ENCODE results near the gene AKNA. TPM values are rescaled to one million over a fixed set of nuclear protein-coding genes. Genes with fewer than 3 reads are reported as not detected.
A peak's percentile ranks its signal among the peaks of the same experiment; 100 is the strongest.

The AKNA gene, protein sequence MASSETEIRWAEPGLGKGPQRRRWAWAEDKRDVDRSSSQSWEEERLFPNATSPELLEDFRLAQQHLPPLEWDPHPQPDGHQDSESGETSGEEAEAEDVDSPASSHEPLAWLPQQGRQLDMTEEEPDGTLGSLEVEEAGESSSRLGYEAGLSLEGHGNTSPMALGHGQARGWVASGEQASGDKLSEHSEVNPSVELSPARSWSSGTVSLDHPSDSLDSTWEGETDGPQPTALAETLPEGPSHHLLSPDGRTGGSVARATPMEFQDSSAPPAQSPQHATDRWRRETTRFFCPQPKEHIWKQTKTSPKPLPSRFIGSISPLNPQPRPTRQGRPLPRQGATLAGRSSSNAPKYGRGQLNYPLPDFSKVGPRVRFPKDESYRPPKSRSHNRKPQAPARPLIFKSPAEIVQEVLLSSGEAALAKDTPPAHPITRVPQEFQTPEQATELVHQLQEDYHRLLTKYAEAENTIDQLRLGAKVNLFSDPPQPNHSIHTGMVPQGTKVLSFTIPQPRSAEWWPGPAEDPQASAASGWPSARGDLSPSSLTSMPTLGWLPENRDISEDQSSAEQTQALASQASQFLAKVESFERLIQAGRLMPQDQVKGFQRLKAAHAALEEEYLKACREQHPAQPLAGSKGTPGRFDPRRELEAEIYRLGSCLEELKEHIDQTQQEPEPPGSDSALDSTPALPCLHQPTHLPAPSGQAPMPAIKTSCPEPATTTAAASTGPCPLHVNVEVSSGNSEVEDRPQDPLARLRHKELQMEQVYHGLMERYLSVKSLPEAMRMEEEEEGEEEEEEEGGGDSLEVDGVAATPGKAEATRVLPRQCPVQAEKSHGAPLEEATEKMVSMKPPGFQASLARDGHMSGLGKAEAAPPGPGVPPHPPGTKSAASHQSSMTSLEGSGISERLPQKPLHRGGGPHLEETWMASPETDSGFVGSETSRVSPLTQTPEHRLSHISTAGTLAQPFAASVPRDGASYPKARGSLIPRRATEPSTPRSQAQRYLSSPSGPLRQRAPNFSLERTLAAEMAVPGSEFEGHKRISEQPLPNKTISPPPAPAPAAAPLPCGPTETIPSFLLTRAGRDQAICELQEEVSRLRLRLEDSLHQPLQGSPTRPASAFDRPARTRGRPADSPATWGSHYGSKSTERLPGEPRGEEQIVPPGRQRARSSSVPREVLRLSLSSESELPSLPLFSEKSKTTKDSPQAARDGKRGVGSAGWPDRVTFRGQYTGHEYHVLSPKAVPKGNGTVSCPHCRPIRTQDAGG (N-terminal part only)
- 7.8 and 22.0 TPM in 2 replicates for total RNA-seq

DNA sequence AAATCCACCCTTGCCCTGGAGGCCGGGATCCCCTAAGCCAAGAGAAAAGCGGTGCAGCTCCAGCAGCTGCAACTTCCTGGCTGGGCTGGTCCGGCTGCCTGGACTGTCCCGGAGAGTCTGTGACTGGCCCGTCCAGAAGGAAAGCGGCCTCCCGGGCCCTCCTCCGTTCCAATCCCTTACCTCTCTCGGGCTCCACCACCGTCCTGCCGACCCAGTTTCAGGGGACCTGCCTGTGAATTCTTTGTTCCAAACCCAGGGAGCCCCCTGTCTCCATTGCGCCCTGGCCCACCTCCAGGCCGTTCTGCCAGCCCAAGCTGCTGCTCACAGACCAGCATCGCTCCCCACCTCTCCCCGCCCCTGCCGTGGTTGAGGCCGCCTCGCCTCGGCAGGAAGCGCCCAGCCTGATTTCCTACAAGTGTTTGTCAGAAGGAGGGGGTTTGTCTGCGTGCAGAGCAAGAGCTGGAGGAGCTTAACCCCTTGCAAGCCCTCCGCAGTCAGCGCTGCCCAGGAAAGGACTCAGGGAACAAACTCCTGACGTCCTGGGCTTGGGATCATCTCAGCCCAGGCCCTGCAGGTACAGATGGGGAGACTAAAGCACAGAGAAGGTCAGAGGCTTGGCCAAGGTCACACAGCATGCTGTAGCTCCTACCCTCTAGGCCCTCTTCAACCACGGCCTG lies at the start of gene AKNA:
TSS of gene AKNA (minus strand) at position 303 of the 677 bp plus-strand sequence. CDS start 6,649 bp downstream, outside the sequence.
- peak; percentile 59 for DNase-seq (ENCODE audit: low read depth)

DNA sequence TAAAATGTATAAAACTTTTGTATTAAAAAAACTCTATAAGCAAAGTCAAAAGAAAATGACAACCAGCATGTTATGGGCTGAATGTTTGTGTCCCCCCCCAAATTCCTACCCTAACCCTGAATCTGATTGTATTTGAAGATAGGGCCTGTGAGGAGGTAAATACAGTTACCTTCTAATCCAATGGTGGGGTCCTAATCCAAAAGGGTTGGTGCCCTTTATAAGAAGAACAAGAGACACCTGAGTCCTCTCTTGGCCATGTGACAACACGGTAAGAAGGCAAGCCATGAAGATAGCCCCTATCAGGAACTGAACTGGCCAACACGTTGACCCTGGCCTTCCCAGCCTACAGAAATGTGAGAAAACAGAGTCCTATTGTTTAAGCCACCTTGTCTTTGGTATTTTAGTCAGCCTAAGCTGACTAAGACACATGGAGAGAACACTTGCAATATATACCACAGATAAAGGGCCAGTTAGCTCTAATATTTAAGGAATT lies 49.7 kb upstream of the AKNA start:
- no peak for DNase-seq (ENCODE audit: low read depth)

DNA sequence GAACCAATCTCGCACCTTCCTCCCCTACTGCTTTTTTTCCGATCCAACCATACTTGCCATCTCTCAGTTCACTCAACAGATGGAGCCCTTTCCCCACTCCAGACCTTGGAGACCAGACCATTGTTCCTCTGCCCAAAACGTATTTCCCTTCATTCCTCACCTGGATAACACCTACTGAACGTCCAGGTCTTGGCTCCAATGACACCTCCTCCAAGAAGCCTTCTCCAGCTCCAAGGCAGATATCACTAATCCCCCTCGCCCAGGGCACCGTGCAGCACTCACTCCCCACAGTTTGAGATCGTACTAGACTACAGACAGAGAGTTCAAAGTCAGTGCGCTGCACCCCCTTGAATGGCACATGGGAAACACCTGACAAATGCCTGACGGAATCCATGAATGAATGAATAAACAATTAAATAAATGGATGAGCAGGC lies 47.1 kb upstream of the AKNA start:
- peak; percentile 29 for DNase-seq (ENCODE audit: low read depth)

DNA sequence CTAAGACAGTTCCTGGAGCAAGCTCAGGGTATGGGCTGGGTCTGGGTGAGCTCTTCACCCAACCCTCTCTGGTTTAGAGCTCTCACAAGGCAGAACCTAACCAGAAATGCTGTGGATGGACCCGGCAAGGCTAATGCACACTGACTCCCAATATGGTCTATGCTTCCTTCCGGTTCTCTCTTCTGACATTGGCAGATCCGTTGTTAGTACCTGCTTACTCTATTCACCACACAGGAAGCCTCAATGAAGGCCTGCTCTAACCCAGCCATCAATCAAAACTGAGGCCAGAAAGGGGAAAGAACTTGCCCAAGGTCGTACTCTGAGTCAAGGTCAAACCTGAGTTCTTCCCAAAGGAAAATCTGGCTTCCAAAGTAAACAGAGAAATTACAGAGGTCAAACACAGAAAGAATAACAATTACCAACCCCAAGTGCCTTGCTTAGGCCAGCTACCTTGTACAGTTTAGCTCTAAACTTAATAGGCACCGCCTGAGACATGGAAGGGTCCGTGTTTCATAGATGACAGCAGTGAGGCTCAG lies 46.0 kb upstream of the AKNA start:
- no peak for DNase-seq (ENCODE audit: low read depth)

DNA sequence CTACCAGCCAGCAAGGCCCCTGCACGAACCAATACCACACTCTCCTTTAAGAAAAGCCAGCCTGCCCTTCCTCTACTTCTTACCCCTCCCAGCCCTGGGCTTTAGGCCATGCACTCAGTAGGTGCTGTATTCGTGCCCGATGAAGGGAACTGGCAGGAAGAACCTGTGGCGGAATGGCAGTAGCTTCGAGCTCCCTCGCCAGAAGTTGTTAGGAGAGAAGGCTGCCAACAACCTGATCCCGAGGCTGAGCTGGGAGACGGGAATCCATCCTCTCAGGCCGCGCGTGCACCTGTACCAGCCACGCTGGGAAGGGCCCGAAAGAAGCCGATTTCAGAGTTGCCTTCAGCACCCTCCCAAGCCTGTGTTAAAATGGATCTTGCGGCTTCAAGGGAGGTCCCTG lies 45.3 kb upstream of the AKNA start:
- DNase-seq (ENCODE audit: low read depth), result no peak

DNA sequence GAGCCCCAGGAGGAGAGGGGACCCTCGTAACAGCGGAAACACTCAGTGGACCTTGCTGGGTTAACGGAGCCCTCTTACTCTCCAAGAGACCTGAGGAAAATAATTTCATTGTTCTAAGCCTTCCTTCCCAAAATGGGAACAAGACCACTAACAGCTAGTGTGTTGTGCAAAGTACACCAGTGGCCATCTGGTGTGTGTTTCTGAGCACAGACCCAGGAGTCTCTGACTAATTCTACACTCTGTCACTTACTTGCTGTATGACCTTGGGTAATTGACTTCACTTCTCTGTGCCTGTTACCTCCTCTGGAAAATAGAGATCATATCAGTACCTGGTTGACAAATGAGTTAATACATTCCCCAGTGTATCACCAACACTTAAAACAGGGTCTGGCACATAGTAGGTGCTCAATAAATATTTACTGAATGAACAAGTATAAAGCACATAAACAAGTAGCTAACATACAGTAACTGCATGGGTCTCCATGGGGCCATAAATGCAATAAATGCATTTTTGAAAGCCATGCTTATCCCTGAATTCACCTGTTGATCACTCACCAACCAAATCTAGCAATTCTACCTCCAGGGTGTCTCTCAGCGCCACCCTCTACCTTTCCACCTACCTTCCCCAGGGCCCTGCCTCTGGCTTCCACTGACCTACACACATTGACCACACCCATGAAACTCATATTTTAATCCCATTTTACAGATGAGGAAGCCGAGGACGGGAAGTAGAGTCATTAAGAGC lies 44.7 kb upstream of the AKNA start:
- DNase-seq (ENCODE audit: low read depth), result no peak

DNA sequence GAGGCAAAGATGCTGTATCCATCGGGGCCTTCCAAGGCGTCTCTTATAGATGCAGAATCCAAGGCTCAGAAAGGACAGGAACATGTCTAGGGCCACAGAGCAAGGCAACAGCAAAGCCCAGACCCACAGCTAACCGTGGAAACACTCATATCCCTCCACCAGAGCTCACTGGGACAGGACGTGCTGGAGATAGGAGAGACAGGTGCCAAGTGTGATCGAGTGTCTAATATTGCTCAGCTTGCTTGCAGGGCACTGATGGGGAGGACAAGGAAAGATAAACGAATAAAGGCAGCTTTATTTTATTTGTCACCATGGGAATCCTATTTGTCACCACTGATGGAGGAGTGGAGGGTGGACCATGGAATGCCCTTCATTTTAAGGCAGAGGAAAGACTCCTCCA lies 44.0 kb upstream of the AKNA start:
- DNase-seq (ENCODE audit: low read depth), result no peak

DNA sequence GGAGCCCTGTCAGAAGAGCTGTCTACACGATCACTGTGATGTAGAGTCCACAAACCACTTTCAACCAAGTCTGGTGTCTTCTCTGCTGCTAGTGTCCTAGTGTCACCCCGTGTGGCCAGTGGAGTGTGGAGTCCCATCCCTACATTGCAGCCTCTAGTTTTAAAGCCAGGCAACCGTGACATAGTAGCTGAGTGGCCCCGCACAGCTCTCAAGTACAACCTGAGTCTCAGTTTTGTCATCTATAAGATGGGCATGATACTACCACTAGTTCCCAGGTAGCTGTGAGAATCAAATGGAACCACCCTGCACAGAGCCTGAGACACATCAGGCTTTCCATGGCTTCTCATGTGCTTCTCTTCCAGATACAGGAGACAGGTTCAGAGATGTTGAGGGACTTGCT lies 43.2 kb upstream of the AKNA start:
- DNase-seq (ENCODE audit: low read depth), result no peak

DNA sequence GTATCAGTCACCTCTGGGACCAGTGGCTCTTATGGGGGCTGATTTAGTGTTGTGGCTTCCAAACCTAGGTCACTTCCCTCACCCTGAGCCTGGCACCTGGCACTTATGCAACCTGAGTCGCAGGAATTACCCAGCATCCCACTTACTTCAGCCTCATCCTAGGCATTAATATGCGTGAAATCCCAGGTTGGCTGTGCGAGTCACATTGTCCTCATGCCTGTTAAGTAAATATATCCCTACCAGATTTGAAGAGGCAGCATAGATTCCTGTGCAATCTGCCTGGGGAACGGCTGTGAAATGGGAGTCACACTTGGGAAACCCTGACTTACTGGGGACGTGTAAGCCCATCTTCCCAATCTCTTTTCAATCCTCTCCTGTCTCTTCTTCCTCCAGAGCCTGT lies 42.7 kb upstream of the AKNA start:
- peak; percentile 48 for DNase-seq (ENCODE audit: low read depth)

DNA sequence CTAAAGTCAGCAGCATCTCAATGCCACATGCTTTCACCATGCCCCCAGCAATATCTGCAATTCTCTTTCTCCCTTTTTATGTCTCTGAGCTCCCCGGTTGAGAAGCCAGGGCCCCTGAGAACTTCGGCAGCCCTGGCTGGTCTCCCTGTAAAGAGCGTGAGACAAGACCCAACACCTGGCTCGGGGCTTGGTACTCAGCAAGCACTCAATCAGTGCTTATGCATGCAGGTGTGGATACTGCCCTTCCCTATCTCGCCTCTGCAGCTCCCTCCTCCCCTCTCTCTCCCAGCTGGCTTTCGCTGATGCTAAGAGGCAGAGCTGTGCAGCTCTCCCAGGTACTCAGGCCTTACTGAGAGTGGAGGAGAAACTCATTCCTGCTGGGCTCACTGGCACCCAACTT lies 41.7 kb upstream of the AKNA start:
- DNase-seq (ENCODE audit: low read depth), result no peak

DNA sequence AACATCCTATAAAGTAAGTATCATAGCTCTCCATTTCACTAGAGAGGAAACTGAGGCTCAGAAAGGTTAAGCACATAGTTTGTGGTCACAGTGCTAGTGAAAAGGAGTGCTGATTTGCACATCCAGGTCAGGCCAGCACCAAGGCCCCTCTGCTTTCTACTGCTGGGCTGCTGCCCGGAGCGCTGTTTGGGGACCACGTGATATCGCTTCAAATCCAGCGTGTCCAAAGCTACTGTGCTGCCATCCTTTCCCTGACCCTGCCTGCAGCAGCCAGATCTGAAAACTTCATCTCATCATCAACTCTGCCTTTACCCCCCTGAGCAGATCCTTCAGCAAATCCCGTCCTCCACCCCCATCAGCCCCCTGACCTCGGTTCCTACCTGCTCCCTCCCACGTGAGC lies 40.7 kb upstream of the AKNA start:
- DNase-seq (ENCODE audit: low read depth), result no peak

DNA sequence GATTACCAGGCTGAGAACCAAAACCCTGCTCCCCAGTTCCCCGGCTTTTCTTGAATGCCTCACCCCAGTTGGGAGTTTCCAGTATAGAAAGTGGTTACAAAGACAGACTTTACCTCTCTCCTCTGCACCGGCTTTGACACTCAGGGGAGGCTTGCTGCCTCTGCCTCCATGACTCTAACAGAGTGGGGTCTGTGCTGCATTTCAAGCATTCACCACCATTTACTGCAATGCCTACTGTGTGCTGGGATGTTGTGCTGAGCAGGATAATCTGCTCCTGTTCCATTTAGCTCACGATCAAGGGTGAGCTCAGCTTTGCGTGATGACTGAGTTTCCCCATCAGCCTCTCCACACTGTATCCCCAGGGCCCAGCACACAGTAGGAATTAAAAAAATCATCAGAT lies 39.9 kb upstream of the AKNA start:
- no peak for DNase-seq (ENCODE audit: low read depth)

DNA sequence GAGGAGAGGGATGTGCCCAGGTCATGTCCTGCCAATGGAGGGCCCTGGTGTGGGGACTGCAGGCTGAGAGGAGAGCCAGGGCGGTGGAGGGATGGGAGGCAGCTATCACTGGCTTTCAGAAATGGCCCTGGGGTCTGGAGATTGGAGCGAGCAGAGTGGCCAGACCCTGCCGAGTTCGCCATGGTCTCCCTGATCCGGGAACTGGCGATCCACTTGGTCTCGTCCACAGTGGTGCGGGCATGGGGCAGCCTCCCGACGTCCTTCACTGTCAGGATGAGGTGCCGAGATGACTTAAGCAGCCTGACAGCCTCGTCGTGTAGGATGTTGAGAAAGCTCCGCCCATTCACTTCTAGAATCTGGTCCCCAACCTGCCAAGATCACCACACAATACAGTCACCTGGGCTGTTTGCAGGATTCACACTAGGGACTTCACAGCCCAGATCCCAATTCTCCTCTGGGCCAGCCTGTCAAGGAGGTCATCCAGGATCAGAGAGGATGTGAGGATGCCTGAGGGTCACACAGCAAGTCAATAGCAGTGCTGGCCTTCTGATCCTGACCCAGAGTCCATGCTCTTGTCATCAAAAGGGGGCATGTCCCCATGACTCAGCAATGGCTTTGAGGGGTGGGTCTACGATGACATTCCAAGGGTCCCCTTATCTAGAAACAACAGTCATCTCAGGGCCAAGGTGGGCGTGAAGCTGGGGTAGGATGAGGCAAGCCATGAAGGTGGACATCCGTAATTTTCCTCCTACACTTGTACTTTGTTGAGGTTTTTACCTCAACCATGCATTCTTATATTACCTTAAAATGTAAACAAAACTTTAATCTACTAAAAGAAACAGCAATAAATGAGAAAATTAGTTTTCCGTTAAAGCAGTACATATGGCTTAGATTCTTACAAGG lies 38.5 kb upstream of the AKNA start:
- no peak for DNase-seq (ENCODE audit: low read depth)

DNA sequence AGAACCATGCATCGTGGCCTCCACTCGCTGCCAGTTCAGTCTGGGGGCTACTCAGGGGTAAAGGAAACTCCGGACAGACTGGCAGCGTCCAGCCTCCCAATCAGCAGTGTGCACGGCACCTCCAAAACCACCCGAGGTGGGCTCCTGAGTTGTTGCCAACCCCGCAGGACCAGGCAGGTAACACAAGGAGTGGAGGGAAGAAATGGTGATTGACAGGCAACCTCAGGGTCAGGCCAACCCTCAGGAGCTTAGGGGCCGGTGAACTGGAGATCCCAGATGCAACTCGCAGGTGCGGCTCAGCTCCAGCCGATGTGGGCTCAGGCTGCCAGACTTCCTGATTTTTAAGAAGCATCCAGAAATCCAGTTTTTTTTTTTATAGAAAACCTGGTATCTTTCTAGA lies 37.3 kb upstream of the AKNA start:
- DNase-seq (ENCODE audit: low read depth), result no peak

DNA sequence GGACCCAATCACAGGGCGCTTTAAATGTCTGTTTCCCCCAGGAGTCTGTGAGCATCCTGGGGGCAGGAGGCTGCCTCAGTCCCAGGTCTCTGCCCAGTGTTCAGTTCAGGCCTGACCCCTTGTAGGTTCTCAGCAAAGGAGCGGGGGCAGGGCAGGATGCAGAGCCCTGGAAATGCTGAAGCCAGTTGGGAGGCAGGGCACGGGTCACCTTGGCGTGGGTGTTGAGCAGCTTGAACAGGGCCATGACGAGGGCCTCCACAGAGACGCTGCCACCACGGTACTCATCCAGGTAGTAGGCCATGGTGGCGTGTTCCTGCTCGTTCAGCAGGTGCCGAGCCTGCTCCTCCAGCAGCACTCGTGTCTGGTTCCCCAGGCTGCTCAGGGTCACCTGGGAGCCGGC lies 36.3 kb upstream of the AKNA start:
- DNase-seq (ENCODE audit: low read depth), result no peak

DNA sequence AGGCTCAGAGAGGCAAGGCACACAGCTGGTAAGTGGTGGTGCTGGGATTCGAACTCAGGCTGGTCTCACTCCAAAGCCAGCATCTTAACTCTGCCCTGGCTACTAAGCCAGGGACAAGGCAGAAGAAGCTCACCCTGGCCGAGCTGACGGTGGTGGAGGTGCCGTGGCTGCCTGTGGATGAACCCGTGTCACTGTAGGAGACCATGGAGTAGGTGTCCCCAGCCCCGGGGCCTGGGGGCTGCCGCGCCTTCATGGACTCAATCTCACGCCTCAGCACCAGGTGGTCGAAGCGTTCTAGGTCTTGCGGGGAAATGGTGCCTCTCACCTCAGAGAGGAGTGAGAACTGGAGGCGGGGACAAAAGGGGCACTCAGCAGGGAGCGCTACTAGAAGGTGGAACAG lies 35.4 kb upstream of the AKNA start:
- DNase-seq (ENCODE audit: low read depth), result no peak

DNA sequence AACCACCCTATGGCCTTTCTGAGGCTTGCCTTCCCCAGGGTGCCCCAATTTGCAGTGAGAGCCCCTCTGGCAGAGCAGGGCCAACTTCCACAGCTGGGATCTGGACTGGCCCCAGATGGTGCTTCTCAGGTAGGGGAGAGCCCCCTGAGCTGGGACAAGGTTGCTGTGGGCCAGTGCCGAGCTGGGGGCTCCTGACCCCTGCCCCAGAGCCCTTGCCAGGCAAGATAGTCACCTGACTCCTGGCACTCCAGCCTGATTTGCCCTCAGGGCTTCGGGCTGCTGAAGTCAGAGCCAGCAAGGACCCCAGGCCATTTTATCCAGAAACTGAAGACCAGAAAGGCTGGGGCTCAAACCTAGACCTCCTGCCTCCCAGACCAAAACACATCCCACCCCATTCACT lies 33.4 kb upstream of the AKNA start:
- DNase-seq (ENCODE audit: low read depth), result no peak

DNA sequence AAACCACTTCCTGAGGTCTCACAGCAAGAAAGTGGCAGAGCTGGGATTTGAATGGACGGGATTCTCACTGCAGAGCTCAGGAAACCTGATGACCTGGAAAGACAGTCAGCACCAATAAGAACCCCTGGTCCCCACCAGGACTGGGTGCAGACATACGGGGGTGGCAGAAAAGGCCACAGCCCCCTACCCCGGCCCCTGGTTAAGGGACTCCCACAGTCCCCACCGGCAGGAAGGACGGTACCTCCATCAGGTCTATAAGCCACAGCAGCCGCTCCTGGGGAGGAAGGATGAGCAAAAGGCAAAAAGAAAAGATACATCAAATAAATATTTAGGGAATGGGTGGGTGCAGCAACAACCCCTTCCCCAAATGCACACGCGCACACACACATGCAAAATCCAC lies 32.0 kb upstream of the AKNA start:
- no peak for DNase-seq (ENCODE audit: low read depth)

DNA sequence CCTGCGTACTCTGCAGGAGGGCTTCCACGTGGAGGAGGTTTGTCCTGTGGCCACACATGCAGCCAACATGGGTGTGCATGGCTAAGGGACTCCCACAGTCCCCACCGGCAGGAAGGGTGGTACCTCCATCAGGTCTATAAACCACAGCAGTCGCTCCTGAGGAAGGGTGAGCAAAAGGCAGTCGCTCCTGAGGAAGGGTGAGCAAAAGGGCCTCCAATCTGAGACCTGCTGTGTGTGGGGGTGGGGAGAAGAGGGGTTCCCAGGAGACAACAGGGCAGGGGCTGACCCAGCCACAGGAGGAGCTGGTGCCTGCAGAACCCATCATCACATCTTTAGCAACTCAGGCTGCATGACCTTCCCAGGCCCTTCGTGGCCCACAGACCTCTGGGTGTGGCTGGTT lies 30.3 kb upstream of the AKNA start:
- DNase-seq (ENCODE audit: low read depth), result no peak
